HG02588 (cell line): ENCODE data around the gene PFN4.
"Not testable (repeated sequence)": the region's sequence is repeated elsewhere in the genome, so short reads cannot be mapped to it uniquely, and the experiment has no call there.

Experiments
- ATAC-seq: cut with Tn5 transposase; IDR thresholded peaks from one replicate; pipeline ENCODE4 v1.9.1; 2021; ENCODE audit warnings: mild to moderate bottlenecking, moderate library complexity; ENCODE audit not compliant: unreplicated experiment

PFN4 gene, protein sequence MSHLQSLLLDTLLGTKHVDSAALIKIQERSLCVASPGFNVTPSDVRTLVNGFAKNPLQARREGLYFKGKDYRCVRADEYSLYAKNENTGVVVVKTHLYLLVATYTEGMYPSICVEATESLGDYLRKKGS

DNA sequence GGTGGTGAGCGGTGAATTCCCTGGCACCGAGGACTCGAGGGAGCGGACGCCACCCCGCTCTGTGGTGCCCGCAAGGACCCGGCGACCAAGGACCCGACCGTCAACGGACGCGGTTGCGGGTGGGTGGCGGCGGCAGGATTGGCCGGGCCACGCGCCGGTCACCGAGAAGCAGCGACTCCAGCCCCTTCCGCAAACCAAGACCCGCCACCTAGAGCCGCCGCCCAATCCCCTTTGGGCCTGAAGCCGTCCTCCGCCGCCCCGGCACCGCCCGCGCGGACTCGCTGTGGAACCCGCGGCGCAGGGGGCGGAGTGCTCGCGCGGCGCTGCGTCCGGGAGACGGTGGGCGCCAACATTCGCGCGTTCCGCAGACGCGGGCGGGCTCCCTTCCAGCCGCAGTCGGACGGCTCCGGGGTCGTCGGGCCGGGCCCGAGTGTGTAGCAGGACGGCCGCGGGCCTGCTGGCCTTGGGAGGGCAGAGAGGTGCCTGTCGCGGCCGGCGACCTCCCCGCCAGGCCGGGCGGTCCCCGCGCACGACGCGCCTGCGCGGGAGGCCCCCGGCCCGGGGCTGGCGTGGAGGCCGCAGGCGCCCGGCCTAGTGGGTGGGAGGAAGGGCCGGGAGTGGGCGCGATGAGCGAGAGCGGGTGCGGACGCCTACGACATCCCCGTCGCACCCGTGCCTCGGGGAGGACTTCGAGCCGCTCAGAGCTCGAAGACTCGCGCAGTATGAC lies at the start of gene PFN4, which contains the start of gene FAM228B:
PFN4 (minus strand) TSS at position 140 of the 727 bp plus-strand sequence. CDS start 799 bp downstream, outside the sequence.
FAM228B (plus strand) TSS at position 275 of the 727 bp plus-strand sequence. CDS start 893 bp downstream, outside the sequence.
- peak; percentile 86 for ATAC-seq

DNA sequence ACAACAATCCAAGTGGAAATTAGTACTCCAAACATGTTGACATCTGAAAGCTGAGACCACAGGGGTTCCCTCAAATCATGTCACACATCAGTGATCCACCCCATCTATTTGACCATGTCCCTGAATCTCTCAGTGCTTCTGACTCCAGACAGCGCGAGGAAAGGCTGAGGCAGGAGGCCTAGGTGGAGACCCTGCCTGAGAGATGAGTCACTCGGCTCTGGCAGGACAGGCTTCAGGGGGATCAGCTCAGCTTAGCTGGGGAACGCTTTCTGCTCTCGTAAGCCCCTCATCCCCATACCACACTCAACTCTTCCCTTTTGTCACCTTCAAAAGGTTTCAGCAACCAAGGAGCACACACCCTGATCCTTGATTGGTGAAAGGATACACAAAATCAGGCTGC lies 45.9 kb upstream of the PFN4 start:
- no peak for ATAC-seq

DNA sequence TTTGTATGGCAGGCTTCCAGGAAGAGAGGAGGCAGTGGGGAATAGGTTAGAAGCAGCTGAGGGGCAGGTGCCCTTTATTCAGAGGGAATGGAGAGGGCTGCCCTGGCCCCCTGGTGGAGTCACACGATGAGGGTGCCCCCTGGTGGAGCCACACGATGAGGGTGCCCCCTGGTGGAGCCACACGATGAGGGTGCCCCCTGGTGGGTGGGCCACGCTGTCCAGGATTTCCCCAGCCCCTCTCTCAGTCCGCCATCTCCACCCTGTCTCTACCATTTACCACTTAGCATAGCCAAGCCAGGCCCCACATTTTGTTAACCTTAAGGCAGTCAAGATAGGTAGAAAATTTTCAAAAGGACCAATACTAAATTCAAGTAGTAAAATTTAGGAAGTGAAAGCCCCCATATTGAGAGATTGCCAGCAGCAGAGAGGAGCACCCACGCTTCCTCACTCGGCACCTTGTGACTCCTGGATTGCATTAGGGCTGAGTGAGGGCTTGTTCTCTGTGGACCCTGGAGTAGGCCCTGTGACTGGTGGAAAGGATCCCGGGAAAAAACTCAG lies 41.4 kb upstream of the PFN4 start:
- peak; percentile 71 for ATAC-seq

DNA sequence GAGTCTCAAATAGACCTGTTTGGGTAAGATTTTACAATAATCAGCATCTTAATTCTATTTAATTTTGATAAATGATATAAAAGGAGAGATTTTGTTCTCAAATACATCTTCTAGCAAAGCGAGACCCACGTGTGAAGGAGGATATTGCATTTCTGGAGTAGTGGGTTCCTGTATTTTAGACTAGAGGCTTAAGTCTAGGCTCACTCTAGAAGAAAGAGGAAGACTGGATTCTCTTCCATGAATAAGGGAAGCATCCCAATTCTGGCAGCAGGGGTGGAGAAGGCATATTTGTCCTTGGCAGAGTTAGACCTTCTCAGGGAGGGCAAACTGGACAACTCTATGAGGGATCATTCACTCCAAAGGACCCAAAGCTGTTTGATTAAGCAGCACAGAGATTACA lies 40.5 kb upstream of the PFN4 start:
- no peak for ATAC-seq

DNA sequence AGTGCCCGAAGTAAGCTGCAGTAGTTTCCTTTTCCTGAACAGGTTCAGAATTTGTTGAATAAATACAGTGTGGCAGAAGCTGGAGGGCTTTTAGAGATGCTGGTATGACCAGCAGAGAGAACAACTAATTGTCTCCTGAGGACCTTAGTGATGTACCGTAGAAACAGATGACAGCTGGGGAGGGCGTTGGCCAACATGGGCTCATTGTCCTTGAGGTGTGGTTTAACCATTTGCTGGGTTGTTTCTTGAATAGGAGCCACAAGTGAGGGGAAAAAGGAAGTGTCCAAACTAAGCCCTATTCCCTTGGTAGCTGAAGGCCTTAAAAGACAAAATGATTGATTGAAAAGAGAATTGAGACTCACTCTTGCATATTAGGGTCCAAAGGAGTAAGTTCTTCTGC lies 40.1 kb upstream of the PFN4 start:
- ATAC-seq = no peak

DNA sequence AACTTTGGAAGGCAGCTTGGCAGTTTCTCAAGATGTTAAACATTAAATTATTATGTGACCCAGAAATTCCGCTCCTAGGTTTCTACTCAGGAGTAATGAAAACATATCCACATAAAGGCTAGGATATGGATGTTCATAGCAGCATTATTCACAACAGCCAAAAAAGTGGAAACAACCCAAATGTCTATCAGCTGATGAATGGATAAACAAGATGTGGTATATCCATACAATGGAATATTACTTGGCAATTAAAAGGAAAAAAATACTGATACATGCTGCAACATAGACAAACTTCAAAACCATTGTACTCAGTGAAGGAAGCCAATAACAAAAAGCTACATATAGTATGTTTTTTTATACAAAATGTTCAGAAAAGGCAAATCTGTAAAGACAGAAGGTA lies 39.4 kb upstream of the PFN4 start:
- no peak for ATAC-seq

DNA sequence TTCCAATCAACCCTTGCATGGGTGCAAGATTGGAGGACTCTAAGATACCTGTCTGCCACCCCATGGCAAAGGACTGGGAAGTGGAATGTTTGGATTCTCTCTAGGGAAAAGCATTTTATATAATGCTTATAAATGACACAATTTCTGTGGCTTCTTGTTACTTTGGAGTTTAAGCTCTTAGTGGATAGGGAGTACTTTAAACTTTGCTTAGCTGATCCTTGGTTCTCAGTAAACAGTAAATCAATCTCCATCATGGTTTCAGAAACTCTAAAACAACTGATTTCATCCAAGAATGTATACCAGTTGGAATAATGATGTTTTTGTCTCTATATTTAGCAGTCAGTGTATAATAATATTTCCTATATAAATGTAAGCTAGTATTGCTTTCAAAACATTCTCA lies 37.6 kb upstream of the PFN4 start:
- no peak for ATAC-seq

DNA sequence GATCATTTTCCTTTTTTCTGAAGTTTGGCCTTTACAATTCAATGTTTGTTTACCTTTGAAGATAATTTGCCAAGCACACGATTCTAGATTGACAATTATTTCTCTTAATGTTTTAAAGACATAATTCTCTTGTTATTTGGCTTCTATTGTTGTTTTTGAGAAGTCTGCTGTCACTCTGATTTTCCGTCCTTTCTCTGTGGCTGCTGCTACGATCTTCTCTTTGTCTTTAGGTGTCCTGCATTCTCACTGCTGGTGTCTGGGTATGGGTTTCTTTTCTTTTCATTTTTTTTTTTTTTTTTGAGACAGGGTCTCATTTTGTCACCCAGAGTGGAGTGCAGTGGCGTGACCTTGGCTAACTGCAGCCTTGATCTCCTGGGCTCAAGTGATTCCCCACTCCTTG lies 36.6 kb upstream of the PFN4 start:
- ATAC-seq = no peak

DNA sequence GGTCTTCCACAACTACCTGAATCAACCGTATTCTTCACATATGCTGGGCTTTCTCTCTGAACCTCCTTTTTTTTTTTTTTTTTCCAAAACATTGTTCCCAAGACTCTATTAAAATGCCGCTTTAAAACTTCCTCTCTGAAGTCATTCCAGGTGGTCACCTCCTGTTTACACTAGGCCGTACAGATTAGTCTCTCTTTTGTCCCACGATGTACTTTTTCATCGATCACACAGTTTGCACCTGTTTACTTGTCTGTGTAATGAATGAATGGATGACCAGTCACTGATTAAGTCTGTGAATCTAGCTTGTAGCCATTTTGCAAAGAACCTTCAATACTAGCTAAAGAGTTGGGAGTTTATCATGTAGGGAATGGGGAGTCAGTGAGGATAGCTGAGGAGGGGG lies 35.0 kb upstream of the PFN4 start:
- no peak for ATAC-seq

DNA sequence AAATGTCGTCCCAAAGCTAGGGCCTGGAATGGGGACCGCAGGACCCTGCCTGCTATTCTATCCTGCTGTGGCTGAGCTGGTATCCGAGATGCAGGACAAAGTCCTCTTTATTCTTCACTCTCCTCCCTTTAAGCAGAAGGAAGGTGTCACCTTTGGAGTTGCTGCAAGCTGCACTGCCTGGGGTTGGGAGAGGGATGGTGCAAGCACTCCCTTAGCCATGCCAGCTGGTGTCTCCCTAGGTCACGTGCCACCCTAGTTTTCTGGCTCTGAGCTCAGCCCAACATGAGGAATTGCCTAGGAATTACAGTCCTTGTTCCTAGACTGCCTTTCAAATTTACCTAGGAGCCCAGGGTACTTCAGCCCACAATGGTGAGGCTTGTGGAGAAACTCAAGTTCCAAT lies 30.3 kb upstream of the PFN4 start:
- ATAC-seq = no peak

DNA sequence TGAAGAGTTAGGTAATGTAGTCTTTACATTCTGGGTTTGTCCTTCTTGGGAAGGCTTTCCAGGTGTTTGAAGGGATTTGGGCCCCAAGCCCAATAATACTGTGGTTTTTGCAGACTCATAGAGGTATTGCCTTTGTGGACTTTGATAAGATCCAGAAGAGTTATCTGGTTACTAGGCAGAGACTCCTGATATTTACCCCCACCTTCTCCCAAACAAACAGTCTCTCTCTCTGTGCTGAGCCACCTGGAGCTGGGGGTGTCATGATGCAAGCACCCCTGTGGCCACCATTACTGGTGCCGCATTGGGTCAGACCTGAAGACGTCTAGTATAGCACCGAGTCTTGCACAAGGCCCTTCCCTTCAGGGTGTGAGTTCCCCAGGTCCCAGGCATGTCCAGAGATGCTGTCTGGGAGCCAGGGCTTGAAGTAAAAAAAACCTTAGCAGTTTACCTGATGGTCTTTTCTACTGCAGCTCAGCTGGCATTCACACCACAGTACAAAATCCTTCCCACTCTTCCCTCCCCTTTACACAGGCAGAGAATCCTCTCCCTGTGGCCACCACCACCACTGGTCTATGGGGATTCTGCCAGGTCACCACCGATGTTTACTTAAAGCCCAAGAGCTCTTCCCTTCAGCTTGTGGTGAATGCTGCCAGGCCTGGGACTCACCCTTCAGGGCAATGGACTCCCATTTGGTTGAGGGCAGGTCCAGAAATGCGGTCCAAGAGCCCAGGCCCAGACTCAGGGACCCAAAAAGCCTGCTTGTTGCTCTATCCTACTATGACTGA lies 29.5 kb upstream of the PFN4 start:
- ATAC-seq = no peak

DNA sequence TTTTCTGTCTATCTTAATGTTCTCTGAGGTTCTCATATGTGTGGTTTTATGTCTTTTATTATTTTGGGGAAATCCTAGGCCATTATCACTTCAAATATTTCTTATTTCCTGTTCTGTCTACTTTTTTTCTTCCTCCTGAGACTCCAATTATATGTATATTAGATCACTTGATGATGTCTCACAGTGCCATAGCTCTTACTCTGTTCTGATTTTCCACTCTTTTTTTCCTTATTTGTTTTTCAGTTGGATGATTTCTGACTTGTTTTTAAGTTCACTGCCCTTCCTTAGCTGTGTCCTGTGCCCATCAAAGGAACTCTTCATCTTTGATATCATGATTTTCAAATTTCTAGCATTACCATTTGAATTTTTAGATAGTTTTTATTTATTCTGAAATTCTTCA lies 24.2 kb upstream of the PFN4 start:
- ATAC-seq = no peak

DNA sequence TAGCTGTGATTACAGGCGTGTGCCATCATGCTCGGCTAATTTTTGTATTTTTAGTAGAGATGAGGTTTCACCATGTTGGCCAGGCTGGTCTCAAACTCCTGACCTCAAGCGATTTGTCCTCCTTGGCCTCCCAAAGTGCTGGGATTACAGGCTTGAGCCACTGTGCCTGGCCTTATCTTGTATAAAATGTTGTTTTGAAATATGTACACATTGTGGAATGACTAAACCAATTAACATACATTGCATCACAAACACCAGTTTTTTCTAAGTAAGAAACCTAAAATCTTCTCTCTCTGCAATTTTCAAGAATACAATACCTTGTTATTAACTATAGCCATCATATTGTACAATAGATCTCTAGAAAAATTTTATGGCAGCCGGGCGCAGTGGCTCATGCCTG lies 17.2 kb upstream of the PFN4 start:
- ATAC-seq = not testable (repeated sequence)

DNA sequence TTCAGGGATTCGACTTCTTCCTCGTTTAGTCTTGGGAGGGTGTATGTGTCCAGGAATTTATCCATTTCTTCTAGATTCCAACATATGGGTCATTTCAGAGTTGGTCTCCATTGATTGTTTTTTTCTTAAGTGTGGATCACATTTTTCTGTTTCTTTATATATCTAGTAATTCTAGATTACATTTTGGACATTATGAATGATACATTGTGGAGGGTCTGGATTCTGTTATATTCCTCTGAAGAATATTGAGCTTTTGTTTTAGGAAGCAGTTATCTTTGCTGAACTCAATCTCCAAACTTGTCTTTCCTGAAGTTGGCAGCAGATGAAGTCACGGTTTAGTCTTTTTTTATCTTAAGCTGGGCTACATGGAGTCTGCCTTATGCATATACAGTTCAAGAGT lies 9.4 kb upstream of the PFN4 start:
- ATAC-seq = no peak

DNA sequence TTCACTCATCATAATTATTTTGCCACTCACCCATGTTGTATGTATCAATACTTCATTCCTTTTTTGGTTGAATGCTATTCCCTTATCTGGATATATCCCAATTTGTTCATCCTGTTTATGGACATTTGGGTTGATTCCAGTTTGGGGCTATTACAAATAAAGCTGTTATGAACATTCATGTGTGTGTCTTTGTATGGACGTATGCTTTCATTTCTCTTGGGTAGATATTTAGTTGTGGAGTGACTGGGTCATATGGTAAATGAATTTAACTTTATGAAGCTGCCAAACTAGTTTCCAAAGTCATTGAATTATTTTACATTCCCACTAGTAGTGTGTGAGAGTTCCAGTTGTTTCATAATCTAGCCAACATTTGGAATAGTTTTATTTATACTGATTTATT lies 2.8 kb upstream of the PFN4 start:
- ATAC-seq = no peak

DNA sequence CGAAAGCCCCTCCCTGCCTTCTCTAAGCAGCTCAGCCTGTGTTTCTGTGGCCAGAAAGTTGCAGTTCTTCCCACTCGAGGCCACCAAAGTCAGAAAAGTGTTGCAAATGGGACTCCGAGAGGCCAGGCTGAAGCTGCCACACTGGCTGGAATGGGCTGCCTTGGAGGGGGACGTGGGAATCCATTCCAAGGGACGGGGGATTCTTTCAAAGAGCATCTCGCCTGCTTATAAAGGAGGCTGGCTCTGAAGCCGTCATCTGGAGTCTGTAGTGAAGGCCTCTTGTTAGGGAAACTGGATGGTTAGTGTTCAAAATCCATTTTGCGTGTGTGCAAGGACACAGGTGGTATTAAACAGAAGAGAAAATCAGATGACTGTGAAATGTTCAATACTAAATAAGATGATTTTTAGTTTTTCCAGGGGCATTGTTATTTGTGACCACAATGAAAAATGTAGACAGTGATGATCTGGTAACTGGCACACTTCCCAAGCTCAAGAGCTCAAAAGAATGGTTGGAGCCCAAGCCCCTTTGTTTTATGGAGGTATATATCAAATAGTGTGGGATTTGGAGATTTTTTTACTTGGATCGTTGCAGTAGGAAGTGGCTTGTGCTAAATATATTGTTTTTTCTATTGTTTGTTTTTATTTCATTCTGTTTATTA lies 917 bp upstream of the PFN4 start:
- peak; percentile 15 for ATAC-seq

DNA sequence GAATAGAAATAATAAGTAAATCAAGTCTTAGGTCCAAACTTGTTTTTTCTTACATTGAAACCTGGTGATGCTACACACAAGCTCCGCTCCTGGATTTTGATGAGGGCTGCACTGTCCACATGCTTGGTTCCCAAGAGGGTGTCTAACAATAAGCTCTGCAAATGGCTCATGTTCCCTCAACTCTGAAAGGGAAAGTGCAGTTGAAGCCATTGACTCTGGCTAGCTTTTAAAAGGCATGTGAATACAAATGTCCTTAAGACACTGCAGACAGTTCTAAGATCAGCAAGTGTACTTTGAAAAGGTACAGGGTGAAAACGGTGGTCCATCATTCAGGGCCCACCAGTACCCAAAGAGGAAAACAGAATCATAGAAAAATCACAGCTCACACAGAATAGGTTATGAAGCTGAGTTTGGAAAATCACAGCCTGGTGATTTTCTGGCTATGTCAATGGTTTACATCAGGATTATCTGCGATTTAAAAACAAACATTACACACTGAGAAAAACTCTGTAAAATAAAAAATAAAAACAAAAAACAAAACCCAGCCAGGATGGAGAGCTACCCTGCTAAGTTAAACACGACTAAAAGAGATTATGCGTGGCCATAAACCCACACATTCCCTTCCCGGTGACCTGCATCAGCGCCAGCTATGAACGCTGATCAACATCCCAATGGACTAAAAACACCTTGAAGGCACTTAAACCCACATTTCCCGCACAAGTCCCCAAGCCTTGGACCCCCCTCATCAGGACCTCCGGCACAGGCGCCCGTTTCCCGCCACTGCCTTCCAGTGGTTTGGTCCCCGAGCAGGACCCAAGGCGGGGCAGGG lies 554 bp downstream of the PFN4 start:
- ATAC-seq = no peak

DNA sequence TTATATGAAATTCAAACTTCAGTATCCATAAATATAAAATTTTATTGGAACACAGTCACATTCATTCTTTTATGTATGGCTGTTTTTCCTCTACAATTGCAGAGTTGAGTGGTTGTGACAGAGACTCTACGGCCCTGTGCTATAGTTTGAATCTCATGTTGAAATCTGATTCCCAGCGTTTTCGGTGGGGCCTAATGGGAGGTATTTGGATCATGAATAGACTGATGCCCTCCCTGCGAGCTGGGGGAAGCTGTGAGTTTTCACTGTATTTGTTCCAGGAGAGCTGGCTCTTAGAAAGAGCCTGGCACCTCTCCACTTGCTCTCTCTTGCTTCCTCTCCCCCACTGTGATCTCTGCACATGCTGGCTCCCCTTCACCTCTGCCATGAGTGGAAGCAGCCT lies 1.7 kb downstream of the PFN4 start:
- ATAC-seq = no peak

DNA sequence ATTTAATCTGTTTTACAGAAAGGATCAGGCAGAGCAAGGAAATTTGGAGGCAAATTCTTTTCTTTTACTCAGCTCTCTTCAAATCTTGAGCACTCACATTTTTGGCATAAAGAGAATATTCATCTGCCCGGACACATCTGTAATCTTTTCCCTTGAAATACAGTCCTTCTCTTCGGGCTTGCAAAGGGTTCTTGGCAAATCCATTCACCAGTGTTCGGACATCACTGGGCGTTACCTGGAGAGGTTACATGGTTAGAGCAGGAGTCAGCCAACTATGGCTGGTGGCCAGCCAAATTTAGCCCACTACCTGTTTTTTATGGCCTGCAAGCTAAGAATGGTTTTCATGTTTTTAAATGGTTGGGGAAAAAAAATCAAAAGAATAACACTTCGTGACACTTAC lies 2.1 kb downstream of the PFN4 start:
- ATAC-seq = no peak

DNA sequence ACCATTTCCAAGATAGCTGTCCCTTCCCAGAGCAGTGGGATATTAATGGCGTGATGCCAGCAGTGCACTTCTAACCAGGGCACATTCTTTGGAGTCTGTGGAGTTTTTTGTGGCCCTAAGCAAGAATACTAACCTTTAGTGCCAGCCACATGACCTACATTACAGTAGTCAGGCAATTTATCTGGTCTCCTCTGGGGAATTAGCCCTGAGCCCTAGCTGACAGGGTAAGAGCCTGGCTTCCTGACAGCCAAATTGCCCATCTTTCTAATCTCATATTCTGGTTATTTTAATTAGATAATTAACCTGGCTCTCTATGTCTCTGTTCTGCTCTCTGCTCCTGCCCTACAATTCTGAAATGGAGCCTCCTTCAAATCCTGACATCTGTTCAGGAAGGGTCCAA lies 5.2 kb downstream of the PFN4 start:
- no peak for ATAC-seq
